ENCODE results near the gene OAS1.

Gene OAS1

DNA sequence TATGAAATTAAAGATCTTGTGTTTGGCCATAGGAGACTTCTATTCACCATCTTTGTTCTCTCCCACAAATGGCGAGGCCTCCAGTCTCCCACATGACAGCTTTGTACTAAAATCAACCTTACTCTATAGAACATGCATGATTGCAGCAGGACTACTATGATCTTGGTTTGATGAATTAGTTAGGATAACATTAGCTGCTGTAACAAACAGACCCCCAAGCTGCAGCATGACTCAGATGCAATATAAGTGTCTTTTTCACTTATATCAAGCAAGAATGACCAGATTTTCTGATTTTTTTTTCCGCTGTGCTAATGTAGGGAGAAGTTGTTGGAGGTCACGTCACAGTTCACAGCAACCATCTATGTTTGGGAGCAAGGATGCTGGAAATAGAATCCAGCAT lies 20.7 kb downstream of the OAS1 start:
- TF ChIP-seq, protein P1, sequence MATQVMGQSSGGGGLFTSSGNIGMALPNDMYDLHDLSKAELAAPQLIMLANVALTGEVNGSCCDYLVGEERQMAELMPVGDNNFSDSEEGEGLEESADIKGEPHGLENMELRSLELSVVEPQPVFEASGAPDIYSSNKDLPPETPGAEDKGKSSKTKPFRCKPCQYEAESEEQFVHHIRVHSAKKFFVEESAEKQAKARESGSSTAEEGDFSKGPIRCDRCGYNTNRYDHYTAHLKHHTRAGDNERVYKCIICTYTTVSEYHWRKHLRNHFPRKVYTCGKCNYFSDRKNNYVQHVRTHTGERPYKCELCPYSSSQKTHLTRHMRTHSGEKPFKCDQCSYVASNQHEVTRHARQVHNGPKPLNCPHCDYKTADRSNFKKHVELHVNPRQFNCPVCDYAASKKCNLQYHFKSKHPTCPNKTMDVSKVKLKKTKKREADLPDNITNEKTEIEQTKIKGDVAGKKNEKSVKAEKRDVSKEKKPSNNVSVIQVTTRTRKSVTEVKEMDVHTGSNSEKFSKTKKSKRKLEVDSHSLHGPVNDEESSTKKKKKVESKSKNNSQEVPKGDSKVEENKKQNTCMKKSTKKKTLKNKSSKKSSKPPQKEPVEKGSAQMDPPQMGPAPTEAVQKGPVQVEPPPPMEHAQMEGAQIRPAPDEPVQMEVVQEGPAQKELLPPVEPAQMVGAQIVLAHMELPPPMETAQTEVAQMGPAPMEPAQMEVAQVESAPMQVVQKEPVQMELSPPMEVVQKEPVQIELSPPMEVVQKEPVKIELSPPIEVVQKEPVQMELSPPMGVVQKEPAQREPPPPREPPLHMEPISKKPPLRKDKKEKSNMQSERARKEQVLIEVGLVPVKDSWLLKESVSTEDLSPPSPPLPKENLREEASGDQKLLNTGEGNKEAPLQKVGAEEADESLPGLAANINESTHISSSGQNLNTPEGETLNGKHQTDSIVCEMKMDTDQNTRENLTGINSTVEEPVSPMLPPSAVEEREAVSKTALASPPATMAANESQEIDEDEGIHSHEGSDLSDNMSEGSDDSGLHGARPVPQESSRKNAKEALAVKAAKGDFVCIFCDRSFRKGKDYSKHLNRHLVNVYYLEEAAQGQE (IDR thresholded peaks at IDR 0.05; ENCODE audit: low read depth): no peak
- TF ChIP-seq EP300 (IDR thresholded peaks at IDR 0.05; ENCODE audit: borderline replicate concordance) (no peak), ZBTB7A (IDR thresholded peaks at IDR 0.05; ENCODE audit: low read depth) (no peak), EGR1 (IDR thresholded peaks at IDR 0.05) (no peak), FOXM1 (IDR thresholded peaks at IDR 0.05; ENCODE audit: borderline replicate concordance, low read depth) (no peak), TCF12 (IDR thresholded peaks at IDR 0.05; ENCODE audit: low read depth) (no peak), CEBPB (IDR thresholded peaks at IDR 0.05) (no peak), TEAD4 (IDR thresholded peaks at IDR 0.05) (no peak), TAF1 (IDR thresholded peaks at IDR 0.05; ENCODE audit: low read depth) (no peak), RAD21 (IDR thresholded peaks at IDR 0.05; ENCODE audit: low read depth) (no peak), YY1 (IDR thresholded peaks at IDR 0.05; ENCODE audit: low read depth) (no peak), CREB1 (IDR thresholded peaks at IDR 0.05; ENCODE audit: low read depth) (no peak), NFIC (IDR thresholded peaks at IDR 0.05) (no peak)
- TF ChIP-seq, protein P2, sequence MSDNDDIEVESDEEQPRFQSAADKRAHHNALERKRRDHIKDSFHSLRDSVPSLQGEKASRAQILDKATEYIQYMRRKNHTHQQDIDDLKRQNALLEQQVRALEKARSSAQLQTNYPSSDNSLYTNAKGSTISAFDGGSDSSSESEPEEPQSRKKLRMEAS (IDR thresholded peaks at IDR 0.05): no peak

DNA sequence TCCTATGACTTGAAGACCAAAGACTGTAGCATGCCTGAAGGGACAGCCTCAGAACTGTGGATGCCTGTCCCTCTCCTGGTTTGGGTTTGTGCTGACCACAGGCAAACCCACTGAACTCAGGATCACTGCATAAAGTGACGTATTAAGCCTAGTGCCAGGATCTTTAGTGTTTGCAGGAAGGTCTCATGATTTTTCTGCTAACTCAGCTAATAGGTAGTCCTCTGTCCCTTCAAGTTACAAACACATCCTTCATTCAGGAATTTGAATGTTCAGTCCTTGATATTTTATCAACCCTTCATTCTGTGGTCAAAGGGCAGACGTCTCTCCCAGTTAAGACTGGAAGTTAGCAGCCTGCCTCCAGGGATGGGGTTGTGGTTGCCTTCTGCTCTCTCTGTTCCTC lies 21.2 kb downstream of the OAS1 start:
- TF ChIP-seq TCF12 (IDR thresholded peaks at IDR 0.05; ENCODE audit: low read depth): no peak
- no peak for TF ChIP-seq ZBTB7A (IDR thresholded peaks at IDR 0.05; ENCODE audit: low read depth)
- TF ChIP-seq CEBPB (IDR thresholded peaks at IDR 0.05): no peak
- no peak for TF ChIP-seq EGR1 (IDR thresholded peaks at IDR 0.05)
- TF ChIP-seq YY1 (IDR thresholded peaks at IDR 0.05; ENCODE audit: low read depth): no peak
- no peak for TF ChIP-seq EP300 (IDR thresholded peaks at IDR 0.05; ENCODE audit: borderline replicate concordance)
- TF ChIP-seq NFIC (IDR thresholded peaks at IDR 0.05): no peak
- TF ChIP-seq RAD21 (IDR thresholded peaks at IDR 0.05; ENCODE audit: low read depth): no peak
- no peak for TF ChIP-seq FOXM1 (IDR thresholded peaks at IDR 0.05; ENCODE audit: borderline replicate concordance, low read depth)
- no peak for TF ChIP-seq TEAD4 (IDR thresholded peaks at IDR 0.05)

DNA sequence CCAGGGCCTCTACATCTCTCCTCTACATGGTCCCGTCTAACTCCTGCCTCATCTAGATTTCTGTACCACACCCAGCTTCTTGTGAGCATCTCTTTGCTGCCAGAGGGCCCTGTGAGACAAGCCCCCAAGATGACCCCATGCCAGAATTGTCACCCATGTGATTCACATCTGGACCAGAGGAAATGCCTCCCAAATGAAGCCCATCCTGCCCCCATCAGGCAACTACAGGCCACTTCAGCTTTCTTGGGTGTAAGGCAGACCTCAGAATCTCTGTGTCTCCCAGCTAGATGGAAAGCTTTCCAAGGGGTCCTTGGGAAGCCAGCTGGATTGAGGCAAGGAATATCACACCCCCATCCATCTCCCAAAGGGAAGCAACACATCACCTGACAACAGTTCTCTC lies 22.2 kb downstream of the OAS1 start:
- TF ChIP-seq YY1 (IDR thresholded peaks at IDR 0.05; ENCODE audit: low read depth) (no peak), EGR1 (IDR thresholded peaks at IDR 0.05) (no peak), EP300 (IDR thresholded peaks at IDR 0.05; ENCODE audit: borderline replicate concordance) (no peak), TAF1 (IDR thresholded peaks at IDR 0.05; ENCODE audit: low read depth) (no peak), TCF12 (IDR thresholded peaks at IDR 0.05; ENCODE audit: low read depth) (no peak), FOXM1 (IDR thresholded peaks at IDR 0.05; ENCODE audit: borderline replicate concordance, low read depth) (no peak), TEAD4 (IDR thresholded peaks at IDR 0.05) (no peak)
- TF ChIP-seq, protein P2 (IDR thresholded peaks at IDR 0.05): no peak

DNA sequence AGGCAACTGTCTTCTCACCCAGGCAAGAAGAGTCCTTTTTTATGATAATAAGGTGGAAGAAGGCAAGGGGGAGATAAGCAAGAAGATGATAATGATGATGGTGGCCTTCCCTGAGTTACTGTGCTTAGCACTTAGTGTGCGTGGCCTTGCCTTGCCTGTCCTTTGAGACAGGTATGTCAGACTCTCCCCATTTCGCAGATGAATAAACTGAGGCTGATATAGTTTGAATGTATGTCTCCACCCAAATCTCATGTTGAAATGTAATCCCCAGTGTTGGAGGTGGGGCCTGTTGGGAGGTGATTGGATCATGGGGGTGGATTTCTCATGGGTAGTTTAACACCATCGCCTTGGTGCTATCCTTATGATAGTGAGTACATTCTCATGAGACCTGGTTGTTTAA lies 23.0 kb downstream of the OAS1 start:
- TF ChIP-seq TAF1 (IDR thresholded peaks at IDR 0.05; ENCODE audit: low read depth): no peak
- TF ChIP-seq, protein P3, sequence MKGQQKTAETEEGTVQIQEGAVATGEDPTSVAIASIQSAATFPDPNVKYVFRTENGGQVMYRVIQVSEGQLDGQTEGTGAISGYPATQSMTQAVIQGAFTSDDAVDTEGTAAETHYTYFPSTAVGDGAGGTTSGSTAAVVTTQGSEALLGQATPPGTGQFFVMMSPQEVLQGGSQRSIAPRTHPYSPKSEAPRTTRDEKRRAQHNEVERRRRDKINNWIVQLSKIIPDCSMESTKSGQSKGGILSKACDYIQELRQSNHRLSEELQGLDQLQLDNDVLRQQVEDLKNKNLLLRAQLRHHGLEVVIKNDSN (IDR thresholded peaks at IDR 0.05): no peak

DNA sequence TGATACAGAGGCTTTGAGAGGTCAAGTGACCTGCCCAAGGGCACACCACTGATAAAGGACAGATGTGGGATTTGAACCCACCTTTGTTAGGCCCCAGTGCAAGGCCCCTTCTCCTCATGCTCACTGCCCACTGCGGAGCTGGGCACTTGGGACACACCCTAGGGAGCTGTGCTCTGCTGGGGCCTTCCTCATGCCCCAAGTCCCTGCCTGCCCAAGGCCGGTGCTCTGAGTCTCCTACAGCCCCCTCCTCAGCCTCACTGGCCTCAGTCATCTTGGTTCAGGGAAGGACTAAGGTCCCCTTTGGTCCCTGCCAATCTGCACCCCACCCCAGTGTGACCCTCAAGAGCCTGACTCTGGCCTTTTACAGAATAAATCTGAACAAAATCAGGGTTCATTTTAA lies 23.6 kb downstream of the OAS1 start:
- no peak for TF ChIP-seq TEAD4 (IDR thresholded peaks at IDR 0.05)
- TF ChIP-seq CREB1 (IDR thresholded peaks at IDR 0.05; ENCODE audit: low read depth): no peak
- TF ChIP-seq TCF12 (IDR thresholded peaks at IDR 0.05; ENCODE audit: low read depth): no peak
- TF ChIP-seq, protein P1 (IDR thresholded peaks at IDR 0.05; ENCODE audit: low read depth): no peak
- TF ChIP-seq FOXM1 (IDR thresholded peaks at IDR 0.05; ENCODE audit: borderline replicate concordance, low read depth): no peak
- TF ChIP-seq NFIC (IDR thresholded peaks at IDR 0.05): no peak
- no peak for TF ChIP-seq CEBPB (IDR thresholded peaks at IDR 0.05)
- TF ChIP-seq ZBTB7A (IDR thresholded peaks at IDR 0.05; ENCODE audit: low read depth): no peak
- no peak for TF ChIP-seq EGR1 (IDR thresholded peaks at IDR 0.05)

DNA sequence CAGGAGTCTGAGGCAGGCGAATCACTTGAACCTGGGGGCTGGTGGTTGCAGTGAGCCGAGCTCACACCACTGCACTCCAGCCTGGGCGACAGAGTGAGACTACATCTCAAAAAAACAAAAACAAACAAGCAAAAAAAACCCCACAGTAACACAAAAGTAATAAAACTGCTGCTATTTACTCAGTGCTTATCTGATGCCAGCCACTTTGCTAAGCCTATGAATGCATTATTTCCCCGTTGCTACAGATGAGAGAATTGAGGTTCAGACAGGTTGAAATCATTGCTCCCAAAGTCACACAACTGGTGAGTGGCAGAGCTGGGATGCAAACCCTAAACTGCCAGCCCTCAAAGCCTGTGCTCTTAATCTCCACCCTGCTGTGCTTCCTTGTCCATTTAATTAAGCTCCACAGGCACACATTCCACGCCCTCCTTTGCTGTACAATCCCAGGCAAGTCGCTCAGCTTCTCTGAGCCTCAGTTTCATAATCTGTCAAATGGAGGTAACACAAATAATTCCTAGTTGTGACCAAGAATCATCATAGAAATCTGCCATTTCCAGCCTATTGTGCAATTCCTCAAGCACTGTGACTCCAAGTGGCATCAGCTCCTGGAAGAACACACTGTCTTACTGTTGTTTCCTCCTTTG lies 25.8 kb downstream of the OAS1 start:
- TF ChIP-seq EGR1 (IDR thresholded peaks at IDR 0.05): no peak
- no peak for TF ChIP-seq TCF12 (IDR thresholded peaks at IDR 0.05; ENCODE audit: low read depth)
- TF ChIP-seq CEBPB (IDR thresholded peaks at IDR 0.05): no peak
- TF ChIP-seq, protein P2 (IDR thresholded peaks at IDR 0.05): no peak
- TF ChIP-seq NFIC (IDR thresholded peaks at IDR 0.05): no peak
- TF ChIP-seq CREB1 (IDR thresholded peaks at IDR 0.05; ENCODE audit: low read depth): no peak
- TF ChIP-seq FOXM1 (IDR thresholded peaks at IDR 0.05; ENCODE audit: borderline replicate concordance, low read depth): no peak
- no peak for TF ChIP-seq YY1 (IDR thresholded peaks at IDR 0.05; ENCODE audit: low read depth)
- TF ChIP-seq, protein P3 (IDR thresholded peaks at IDR 0.05): no peak
- no peak for TF ChIP-seq RAD21 (IDR thresholded peaks at IDR 0.05; ENCODE audit: low read depth)
- TF ChIP-seq TEAD4 (IDR thresholded peaks at IDR 0.05): no peak
- TF ChIP-seq TAF1 (IDR thresholded peaks at IDR 0.05; ENCODE audit: low read depth): no peak
- no peak for TF ChIP-seq EP300 (IDR thresholded peaks at IDR 0.05; ENCODE audit: borderline replicate concordance)

Data from Ishikawa (cell line).